Mononuclear cell (primary cell): Measurements from ENCODE around the gene RPS6KL1. TPM values are rescaled to one million over a fixed set of nuclear protein-coding genes. Genes with fewer than 3 reads are reported as not detected.

Source experiments
- H3K27me3 ChIP-seq: 2 replicates; pipeline ENCODE4 v1.6.0; 2011; ENCODE audit warnings: low read length, control low read depth; ENCODE audit not compliant: insufficient read depth
- H3K4me1 ChIP-seq: 2 replicates; pipeline ENCODE4 v1.5.1; 2011; ENCODE audit warnings: mild to moderate bottlenecking, low read length, control low read depth; ENCODE audit not compliant: insufficient read depth
- H3K4me3 ChIP-seq: 2 replicates; pipeline ENCODE4 v1.5.1; 2011; ENCODE audit warnings: mild to moderate bottlenecking, low read length, moderate library complexity
- H3K9me3 ChIP-seq: 2 replicates; pipeline ENCODE4 v1.5.1; 2011; ENCODE audit warnings: low read depth, mild to moderate bottlenecking, control low read depth, low read length
- total RNA-seq: library from RNA; depleted of rRNA; stranded (reverse); fragments of >200 nt; gene quantifications from one replicate; pipeline ENCODE4 v1.2.3, GENCODE V29; 2012

RPS6KL1 gene
- 3.4 TPM for total RNA-seq

GRCh38 chr14:74922752-74923401, at the start of gene RPS6KL1:
Gene RPS6KL1 (minus strand): TSS chr14:74923260. CDS start chr14:74921541, 1,719 bp downstream.
- peaks cover 5% of the 10 kb centered on the region for H3K4me1 ChIP-seq
- H3K27me3 ChIP-seq = peaks cover 3% of the 10 kb centered on the region
- no peaks in the 10 kb centered on the region for H3K9me3 ChIP-seq
- peak within 1 kb of the TSS; percentile 12 for H3K4me3 ChIP-seq

GRCh38 chr14:74968811-74969210, 45.8 kb upstream of the RPS6KL1 start:
- no peak overlapping the region for H3K4me3 ChIP-seq
- H3K4me1 ChIP-seq = peaks cover 7% of the 10 kb centered on the region
- H3K9me3 ChIP-seq = no peaks in the 10 kb centered on the region
- no peaks in the 10 kb centered on the region for H3K27me3 ChIP-seq

- Histone ChIP-seq H3K27me3 (no peaks in the 10 kb centered on the region), H3K4me1 (peaks cover 20% of the 10 kb centered on the region), H3K9me3 (no peaks in the 10 kb centered on the region), H3K4me3 (no peak overlapping the region)
Measured at GRCh38 chr14:74965486-74966153, 42.6 kb upstream of the RPS6KL1 start.

- Histone ChIP-seq H3K4me3 (no peak overlapping the region), H3K4me1 (peaks cover 20% of the 10 kb centered on the region), H3K9me3 (no peaks in the 10 kb centered on the region), H3K27me3 (no peaks in the 10 kb centered on the region)
Measured at GRCh38 chr14:74964787-74965485, 41.9 kb upstream of the RPS6KL1 start.

- no peak overlapping the region for H3K4me3 ChIP-seq
- no peaks in the 10 kb centered on the region for H3K9me3 ChIP-seq
- H3K27me3 ChIP-seq = no peaks in the 10 kb centered on the region
- H3K4me1 ChIP-seq = peaks cover 20% of the 10 kb centered on the region
Measured at GRCh38 chr14:74963705-74964271, 40.7 kb upstream of the RPS6KL1 start.

GRCh38 chr14:74963178-74963704, 40.2 kb upstream of the RPS6KL1 start:
- H3K4me3 ChIP-seq = no peak overlapping the region

GRCh38 chr14:74962493-74962892, 39.4 kb upstream of the RPS6KL1 start:
- H3K27me3 ChIP-seq = no peaks in the 10 kb centered on the region
- H3K4me3 ChIP-seq = no peak overlapping the region
- no peaks in the 10 kb centered on the region for H3K9me3 ChIP-seq
- H3K4me1 ChIP-seq = peaks cover 20% of the 10 kb centered on the region

More at GRCh38 chr14:74963178-74963704, 40.2 kb upstream of the RPS6KL1 start:
- H3K4me1 ChIP-seq = peaks cover 20% of the 10 kb centered on the region
- no peaks in the 10 kb centered on the region for H3K27me3 ChIP-seq
- no peaks in the 10 kb centered on the region for H3K9me3 ChIP-seq

GRCh38 chr14:74962046-74962445, 39.0 kb upstream of the RPS6KL1 start:
- peaks cover 20% of the 10 kb centered on the region for H3K4me1 ChIP-seq
- H3K27me3 ChIP-seq = no peaks in the 10 kb centered on the region
- no peak overlapping the region for H3K4me3 ChIP-seq
- no peaks in the 10 kb centered on the region for H3K9me3 ChIP-seq

- Histone ChIP-seq H3K9me3 (no peaks in the 10 kb centered on the region), H3K4me1 (peaks cover 20% of the 10 kb centered on the region), H3K4me3 (no peak overlapping the region), H3K27me3 (no peaks in the 10 kb centered on the region)
Measured at GRCh38 chr14:74961238-74961911, 38.3 kb upstream of the RPS6KL1 start.

GRCh38 chr14:74960736-74961135, 37.7 kb upstream of the RPS6KL1 start:
- Histone ChIP-seq H3K27me3 (no peaks in the 10 kb centered on the region), H3K9me3 (no peaks in the 10 kb centered on the region), H3K4me1 (peaks cover 20% of the 10 kb centered on the region), H3K4me3 (no peak overlapping the region)

GRCh38 chr14:74959596-74960180, 36.6 kb upstream of the RPS6KL1 start:
- peaks cover 28% of the 10 kb centered on the region for H3K4me1 ChIP-seq
- H3K4me3 ChIP-seq = no peak overlapping the region
- H3K9me3 ChIP-seq = no peaks in the 10 kb centered on the region
- H3K27me3 ChIP-seq = peaks cover under 1% of the 10 kb centered on the region

- H3K27me3 ChIP-seq = peaks cover 4% of the 10 kb centered on the region
- H3K4me1 ChIP-seq = peaks cover 8% of the 10 kb centered on the region
- no peaks in the 10 kb centered on the region for H3K9me3 ChIP-seq
- no peak overlapping the region for H3K4me3 ChIP-seq
Measured at GRCh38 chr14:74956280-74957072, 33.4 kb upstream of the RPS6KL1 start.

GRCh38 chr14:74956027-74956279, 32.9 kb upstream of the RPS6KL1 start:
- Histone ChIP-seq H3K27me3 (peaks cover 4% of the 10 kb centered on the region), H3K4me1 (peaks cover 8% of the 10 kb centered on the region), H3K9me3 (no peaks in the 10 kb centered on the region), H3K4me3 (no peak overlapping the region)
